ENCODE data around the gene SKOR2. TPM values are rescaled to one million over a fixed set of nuclear protein-coding genes. Genes with fewer than 3 reads are reported as not detected.

Gene SKOR2
- total RNA-seq, 2 experiments from 2014 or later, result not detected

- no peak overlapping the region for H3K27ac ChIP-seq (ENCODE audit: low read depth in 1 of 2, low read length in 2 of 2)
- intact Hi-C loops (cut with DNase I, micrococcal nuclease), result no loop called here
- CTCF ChIA-PET, result interaction anchor here (0.7 kb wide), 1 partner anchor 45 kb away, joined by 3 read pairs; no protein-coding TSS in a partner anchor
- TF ChIP-seq CTCF (IDR thresholded peaks at IDR 0.05), result no peak
- Mint-ChIP-seq H3K9me3 (no peaks in the 10 kb centered on the region), H3K4me3 (no peak overlapping the region), H3K4me1 (ENCODE audit: low read depth) (no peaks in the 10 kb centered on the region), H3K36me3 (ENCODE audit: low read depth) (no peaks in the 10 kb centered on the region), H3K27ac (no peak overlapping the region), H3K27me3 (peaks cover 44% of the 10 kb centered on the region)
- H3K9me3 ChIP-seq (ENCODE audit: control insufficient read depth in 1 of 2, insufficient read depth in 1 of 2, low read length in 2 of 2), result no peaks in the 10 kb centered on the region
- H3K4me3 ChIP-seq (ENCODE audit: low read length), result no peak overlapping the region
- no peak for ATAC-seq (ENCODE audit: poor library complexity)
- no peaks in the 10 kb centered on the region for H3K36me3 ChIP-seq (ENCODE audit: insufficient read depth, low read length)
- POLR2A ChIA-PET, result no interaction called here
- no peaks in the 10 kb centered on the region for H3K4me1 ChIP-seq (ENCODE audit: insufficient read depth, low read length)
- no peak for DNase-seq
- peaks cover 8% of the 10 kb centered on the region in 2 experiments for H3K27me3 ChIP-seq (ENCODE audit: control insufficient read depth in 1 of 2, insufficient read depth in 2 of 2, low read length in 2 of 2)
Measured at GRCh38 chr18:47288741-47289140, 37.3 kb upstream of the SKOR2 start.

DNA sequence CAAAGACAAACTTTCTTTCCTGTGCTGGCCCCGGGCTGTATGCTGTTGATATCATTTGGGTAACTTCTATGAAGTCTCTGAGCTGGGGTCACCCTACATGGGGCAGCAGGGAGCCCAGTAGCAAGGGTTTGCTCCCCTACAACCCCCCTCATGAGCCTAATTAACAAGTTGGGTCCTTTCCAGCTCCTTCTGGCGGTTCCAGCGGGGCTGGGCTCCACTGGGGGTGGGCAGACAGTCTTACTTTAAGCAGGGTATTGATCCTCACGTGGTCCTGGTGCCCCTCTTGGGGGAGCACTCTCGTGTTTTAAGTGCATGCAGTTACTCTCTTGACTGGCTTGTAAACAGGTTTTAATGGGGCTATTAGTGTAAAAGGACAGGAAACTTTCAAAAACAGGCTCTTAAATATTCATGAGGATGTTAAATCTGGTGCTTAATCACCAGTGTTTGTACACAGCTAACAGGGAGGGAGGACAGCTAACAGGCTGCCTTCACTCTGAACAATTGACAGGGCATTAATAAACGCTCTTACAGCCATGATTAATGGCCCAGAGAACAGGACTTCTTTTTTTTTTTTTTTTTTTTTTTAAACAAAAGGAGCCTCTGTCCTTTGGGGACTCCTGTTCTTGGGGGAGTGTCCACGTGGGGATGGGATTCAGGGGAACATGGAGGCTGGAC lies 36.6 kb upstream of the SKOR2 start:
- Histone ChIP-seq H3K4me3 (ENCODE audit: low read length) (no peak overlapping the region), H3K9me3 (ENCODE audit: control insufficient read depth in 1 of 2, insufficient read depth in 1 of 2, low read length in 2 of 2) (no peaks in the 10 kb centered on the region), H3K36me3 (ENCODE audit: insufficient read depth, low read length) (no peaks in the 10 kb centered on the region), H3K4me1 (ENCODE audit: insufficient read depth, low read length) (no peaks in the 10 kb centered on the region), H3K27me3 (ENCODE audit: control insufficient read depth in 1 of 2, insufficient read depth in 2 of 2, low read length in 2 of 2) (peaks cover 8% of the 10 kb centered on the region in 2 experiments), H3K27ac (ENCODE audit: low read depth in 1 of 2, low read length in 2 of 2) (no peak overlapping the region)
- ChIA-PET CTCF (interaction anchor here (0.7 kb wide), 1 partner anchor 45 kb away, joined by 3 read pairs; no protein-coding TSS in a partner anchor), POLR2A (no interaction called here)
- no peak for ATAC-seq (ENCODE audit: poor library complexity)
- Mint-ChIP-seq H3K9me3 (no peaks in the 10 kb centered on the region), H3K4me3 (no peak overlapping the region), H3K36me3 (ENCODE audit: low read depth) (no peaks in the 10 kb centered on the region), H3K27me3 (peaks cover 43% of the 10 kb centered on the region), H3K4me1 (ENCODE audit: low read depth) (no peaks in the 10 kb centered on the region), H3K27ac (no peak overlapping the region)
- TF ChIP-seq CTCF (IDR thresholded peaks at IDR 0.05), result no peak
- DNase-seq, result no peak
- intact Hi-C loops (cut with DNase I, micrococcal nuclease), result no loop called here

GRCh38 chr18:47286776-47287410 lies 35.4 kb upstream of the SKOR2 start:
- H3K4me1 Mint-ChIP-seq (ENCODE audit: low read depth), result no peaks in the 10 kb centered on the region
- H3K27ac Mint-ChIP-seq, result no peak overlapping the region
- TF ChIP-seq CTCF (IDR thresholded peaks at IDR 0.05), result no peak
- no peaks in the 10 kb centered on the region for H3K36me3 Mint-ChIP-seq (ENCODE audit: low read depth)
- Histone ChIP-seq H3K36me3 (ENCODE audit: insufficient read depth, low read length) (no peaks in the 10 kb centered on the region), H3K27ac (ENCODE audit: low read depth in 1 of 2, low read length in 2 of 2) (no peak overlapping the region), H3K4me1 (ENCODE audit: insufficient read depth, low read length) (no peaks in the 10 kb centered on the region), H3K9me3 (ENCODE audit: control insufficient read depth in 1 of 2, insufficient read depth in 1 of 2, low read length in 2 of 2) (no peaks in the 10 kb centered on the region), H3K4me3 (ENCODE audit: low read length) (no peak overlapping the region), H3K27me3 (ENCODE audit: control insufficient read depth in 1 of 2, insufficient read depth in 2 of 2, low read length in 2 of 2) (peaks cover 7 to 8% of the 10 kb centered on the region in 2 experiments)
- no peak for DNase-seq
- peaks cover 37% of the 10 kb centered on the region for H3K27me3 Mint-ChIP-seq
- ChIA-PET CTCF (no interaction called here), POLR2A (no interaction called here)
- no peaks in the 10 kb centered on the region for H3K9me3 Mint-ChIP-seq
- no peak for ATAC-seq (ENCODE audit: poor library complexity)
- intact Hi-C loops (cut with DNase I, micrococcal nuclease), result no loop called here
- no peak overlapping the region for H3K4me3 Mint-ChIP-seq

All from CD4-positive, alpha-beta T cell (primary cell).